Bronchial epithelial cell (primary cell): ENCODE results near the gene KRTAP9-3. TPM values are rescaled to one million over a fixed set of nuclear protein-coding genes. Genes with fewer than 3 reads are reported as not detected.
"Not testable (repeated sequence)": the region's sequence is repeated elsewhere in the genome, so short reads cannot be mapped to it uniquely, and the experiment has no call there.

ENCODE experiments used
- DNase-seq: peaks from one replicate; pipeline ENCODE4 v3.0.0-alpha.2; 2010; ENCODE audit warnings: low read depth
- FAIRE-seq: peaks from 2 replicates; lab custom pipeline; 2011; peaks lifted over from hg19 to GRCh38; lab: Jason Lieb, UNC
- H3K27me3 ChIP-seq: 2 replicates; pipeline ENCODE4 v1.5.1; 2011; ENCODE audit warnings: low read length; ENCODE audit not compliant: control insufficient read depth, insufficient read depth
- H3K36me3 ChIP-seq: 2 replicates; pipeline ENCODE4 v1.5.1; 2011; ENCODE audit warnings: low read length; ENCODE audit not compliant: control insufficient read depth, insufficient read depth
- H3K4me3 ChIP-seq: 2 replicates; pipeline ENCODE4 v1.5.1; 2011; ENCODE audit warnings: mild to moderate bottlenecking, low read depth, low read length, control low read depth
- total RNA-seq: library from RNA; depleted of rRNA; stranded (reverse); fragments of >200 nt; gene quantifications from 2 replicates; pipeline ENCODE4 v1.2.1, GENCODE V29; 2014
- TF ChIP-seq, protein P1 (sequence below): IDR thresholded peaks from 2 replicates; pipeline ENCODE4 v1.5.1; 2011; ENCODE audit warnings: mild to moderate bottlenecking, moderate library complexity, low read length, control low read depth, inconsistent platforms; ENCODE audit not compliant: insufficient read depth, severe bottlenecking

Gene KRTAP9-3
- total RNA-seq, 1 donor from 2014 or later, result not detected

DNA sequence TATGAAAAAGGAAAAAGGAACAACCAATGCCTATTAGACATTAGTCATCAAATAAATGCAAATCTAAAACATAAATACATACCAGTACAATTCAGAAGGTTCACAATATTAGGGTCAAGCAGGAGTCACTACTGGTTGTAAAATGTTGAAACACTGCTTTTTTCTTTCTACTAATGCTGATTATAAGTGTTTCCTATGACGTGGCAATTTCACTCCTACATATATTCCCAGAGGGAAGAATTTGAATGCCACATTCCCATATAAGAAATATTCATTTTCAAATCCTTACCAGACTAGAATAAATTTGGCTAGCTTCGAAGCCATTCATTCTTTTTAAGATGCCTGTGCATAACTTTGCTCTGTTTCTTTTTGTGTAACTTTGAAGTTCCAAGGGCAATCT lies 8.4 kb upstream of the KRTAP9-3 start:
- DNase-seq, result no peak
- TF ChIP-seq, protein P1, sequence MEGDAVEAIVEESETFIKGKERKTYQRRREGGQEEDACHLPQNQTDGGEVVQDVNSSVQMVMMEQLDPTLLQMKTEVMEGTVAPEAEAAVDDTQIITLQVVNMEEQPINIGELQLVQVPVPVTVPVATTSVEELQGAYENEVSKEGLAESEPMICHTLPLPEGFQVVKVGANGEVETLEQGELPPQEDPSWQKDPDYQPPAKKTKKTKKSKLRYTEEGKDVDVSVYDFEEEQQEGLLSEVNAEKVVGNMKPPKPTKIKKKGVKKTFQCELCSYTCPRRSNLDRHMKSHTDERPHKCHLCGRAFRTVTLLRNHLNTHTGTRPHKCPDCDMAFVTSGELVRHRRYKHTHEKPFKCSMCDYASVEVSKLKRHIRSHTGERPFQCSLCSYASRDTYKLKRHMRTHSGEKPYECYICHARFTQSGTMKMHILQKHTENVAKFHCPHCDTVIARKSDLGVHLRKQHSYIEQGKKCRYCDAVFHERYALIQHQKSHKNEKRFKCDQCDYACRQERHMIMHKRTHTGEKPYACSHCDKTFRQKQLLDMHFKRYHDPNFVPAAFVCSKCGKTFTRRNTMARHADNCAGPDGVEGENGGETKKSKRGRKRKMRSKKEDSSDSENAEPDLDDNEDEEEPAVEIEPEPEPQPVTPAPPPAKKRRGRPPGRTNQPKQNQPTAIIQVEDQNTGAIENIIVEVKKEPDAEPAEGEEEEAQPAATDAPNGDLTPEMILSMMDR, result no peak
- Histone ChIP-seq H3K27me3 (no peaks in the 10 kb centered on the region), H3K4me3 (no peak overlapping the region), H3K36me3 (no peaks in the 10 kb centered on the region)
- no peak for FAIRE-seq

GRCh38 chr17:41226051-41226450 lies 6.2 kb upstream of the KRTAP9-3 start:
- H3K27me3 ChIP-seq, result no peaks in the 10 kb centered on the region
- no peaks in the 10 kb centered on the region for H3K36me3 ChIP-seq
- H3K4me3 ChIP-seq, result no peak overlapping the region
- DNase-seq (no peak), FAIRE-seq (no peak)
- TF ChIP-seq, protein P1, result no peak

- H3K36me3 ChIP-seq, DNase-seq, H3K4me3 ChIP-seq, H3K27me3 ChIP-seq, FAIRE-seq: not testable (repeated sequence)
These were observed 5.6 kb upstream of the KRTAP9-3 start, which contains the start of gene KRTAP9-2 for GRCh38 chr17:41226598-41227095. KRTAP9-2 (plus strand) TSS chr17:41226648; CDS start chr17:41226655, 7 bp downstream.

- FAIRE-seq, result no peak
- no peak for DNase-seq
- H3K27me3 ChIP-seq, result peaks cover 2% of the 10 kb centered on the region
- no peaks in the 10 kb centered on the region for H3K36me3 ChIP-seq
- TF ChIP-seq, protein P1, result no peak
- no peak overlapping the region for H3K4me3 ChIP-seq
These were observed 2.2 kb upstream of the KRTAP9-3 start for GRCh38 chr17:41230094-41230493.

GRCh38 chr17:41231731-41232130 lies 518 bp upstream of the KRTAP9-3 start:
- H3K27me3 ChIP-seq, result peaks cover 2% of the 10 kb centered on the region
- FAIRE-seq, result no peak
- H3K36me3 ChIP-seq, result no peaks in the 10 kb centered on the region
- no peak overlapping the region for H3K4me3 ChIP-seq
- no peak for DNase-seq
- TF ChIP-seq, protein P1, result no peak

GRCh38 chr17:41237116-41237515 lies 4.9 kb downstream of the KRTAP9-3 start:
- not testable (repeated sequence) for H3K36me3 ChIP-seq, H3K4me3 ChIP-seq, H3K27me3 ChIP-seq, DNase-seq, FAIRE-seq

DNA sequence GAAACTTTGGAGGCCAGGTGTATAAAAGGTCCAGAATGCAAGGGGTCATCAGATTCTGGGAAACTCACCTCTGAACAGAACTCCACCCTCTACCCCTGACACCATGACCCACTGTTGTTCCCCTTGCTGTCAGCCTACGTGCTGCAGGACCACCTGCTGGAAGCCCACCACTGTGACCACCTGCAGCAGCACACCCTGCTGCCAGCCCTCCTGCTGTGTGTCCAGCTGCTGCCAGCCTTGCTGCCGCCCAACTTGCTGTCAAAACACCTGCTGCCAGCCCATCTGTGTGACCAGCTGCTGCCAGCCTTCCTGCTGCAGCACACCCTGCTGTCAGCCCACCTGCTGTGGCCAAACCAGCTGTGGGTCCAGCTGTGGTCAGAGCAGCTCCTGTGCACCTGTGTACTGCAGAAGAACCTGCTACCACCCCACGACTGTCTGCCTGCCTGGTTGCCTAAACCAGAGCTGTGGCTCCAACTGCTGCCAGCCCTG lies 5.7 kb downstream of the KRTAP9-3 start, which contains the start of gene KRTAP9-8:
Gene KRTAP9-8, plus strand, starts transcription at position 51 of the 489 bp plus-strand sequence. Its CDS starts 53 bp downstream, at position 104.
- H3K36me3 ChIP-seq, FAIRE-seq, H3K27me3 ChIP-seq, H3K4me3 ChIP-seq, DNase-seq: not testable (repeated sequence)

GRCh38 chr17:41246995-41247787 lies 14.9 kb downstream of the KRTAP9-3 start:
- not testable (repeated sequence) for H3K4me3 ChIP-seq, H3K36me3 ChIP-seq, DNase-seq, H3K27me3 ChIP-seq, FAIRE-seq

GRCh38 chr17:41249637-41250240 lies 17.5 kb downstream of the KRTAP9-3 start, which contains the start of gene KRTAP9-4:
KRTAP9-4 (plus strand) TSS chr17:41249687; CDS start chr17:41249721, 34 bp downstream.
- H3K27me3 ChIP-seq, FAIRE-seq, H3K36me3 ChIP-seq, H3K4me3 ChIP-seq, DNase-seq: not testable (repeated sequence)
